ENCODE measurements around the gene CNOT6L. TPM values are rescaled to one million over a fixed set of nuclear protein-coding genes. Genes with fewer than 3 reads are reported as not detected.

Gene CNOT6L
- total RNA-seq, 2 donors from 2014 or later: 26.0 to 37.1 TPM

GRCh38 chr4:77734928-77735327 lies 84.2 kb downstream of the CNOT6L start:
- Histone ChIP-seq H3K27ac (ENCODE audit: low read depth, low read length) (no peak overlapping the region), H3K4me1 (ENCODE audit: control insufficient read depth, insufficient read depth, low read length) (no peaks in the 10 kb centered on the region), H3K4me3 (ENCODE audit: low read length) (no peak overlapping the region), H3K36me3 (ENCODE audit: control insufficient read depth, insufficient read depth, low read length) (no peaks in the 10 kb centered on the region), H3K27me3 (ENCODE audit: control insufficient read depth, insufficient read depth, low read length, poor library complexity, severe bottlenecking) (no peaks in the 10 kb centered on the region), H3K9ac (ENCODE audit: extremely low read depth, low read length, poor library complexity, severe bottlenecking) (no peak overlapping the region), H3K9me3 (ENCODE audit: control insufficient read depth, low read length) (no peaks in the 10 kb centered on the region)
- peak; percentile 50 for DNase-seq
- 82 to 83% methylated on average over 2 to 4 of the region's 4 CpGs for WGBS, 2 experiments (ENCODE audit: insufficient coverage in 1 of 2, insufficient read length in 1 of 2)
- TF ChIP-seq CTCF (conservative IDR thresholded peaks at IDR 0.05): peak; percentile 34
- Mint-ChIP-seq H3K36me3 (ENCODE audit: low read depth) (peaks cover 2% of the 10 kb centered on the region), H3K4me3 (no peak overlapping the region), H3K27ac (no peak overlapping the region), H3K27me3 (ENCODE audit: insufficient read depth) (no peaks in the 10 kb centered on the region), H3K4me1 (peaks cover 3% of the 10 kb centered on the region), H3K9me3 (no peaks in the 10 kb centered on the region)

- Histone ChIP-seq H3K9ac (ENCODE audit: extremely low read depth, low read length, poor library complexity, severe bottlenecking) (no peak overlapping the region), H3K4me1 (ENCODE audit: control insufficient read depth, insufficient read depth, low read length) (no peaks in the 10 kb centered on the region), H3K4me3 (ENCODE audit: low read length) (no peak overlapping the region), H3K9me3 (ENCODE audit: control insufficient read depth, low read length) (no peaks in the 10 kb centered on the region), H3K36me3 (ENCODE audit: control insufficient read depth, insufficient read depth, low read length) (peaks cover 4% of the 10 kb centered on the region), H3K27ac (ENCODE audit: low read depth, low read length) (no peak overlapping the region), H3K27me3 (ENCODE audit: control insufficient read depth, insufficient read depth, low read length, poor library complexity, severe bottlenecking) (no peaks in the 10 kb centered on the region)
- Mint-ChIP-seq H3K9me3 (no peaks in the 10 kb centered on the region), H3K27me3 (ENCODE audit: insufficient read depth) (no peaks in the 10 kb centered on the region), H3K4me1 (peaks cover 5% of the 10 kb centered on the region), H3K4me3 (no peak overlapping the region), H3K36me3 (ENCODE audit: low read depth) (peaks cover 8% of the 10 kb centered on the region), H3K27ac (no peak overlapping the region)
- WGBS, 2 experiments (ENCODE audit: insufficient coverage in 1 of 2, insufficient read length in 1 of 2): 96 to 100% methylated on average over 1 of the region's 1 CpG
- TF ChIP-seq CTCF (conservative IDR thresholded peaks at IDR 0.05): no peak
- no peak for DNase-seq
These were observed 87.5 kb downstream of the CNOT6L start for GRCh38 chr4:77731656-77732055.

GRCh38 chr4:77728420-77728819 lies 90.7 kb downstream of the CNOT6L start:
- Mint-ChIP-seq H3K36me3 (ENCODE audit: low read depth) (peaks cover 8% of the 10 kb centered on the region), H3K27me3 (ENCODE audit: insufficient read depth) (no peaks in the 10 kb centered on the region), H3K9me3 (no peaks in the 10 kb centered on the region), H3K4me1 (peaks cover 4% of the 10 kb centered on the region), H3K27ac (no peak overlapping the region), H3K4me3 (no peak overlapping the region)
- no peaks in the 10 kb centered on the region for H3K4me1 ChIP-seq (ENCODE audit: control insufficient read depth, insufficient read depth, low read length)
- no peaks in the 10 kb centered on the region for H3K9me3 ChIP-seq (ENCODE audit: control insufficient read depth, low read length)
- no peak overlapping the region for H3K27ac ChIP-seq (ENCODE audit: low read depth, low read length)
- DNase-seq: no peak
- H3K36me3 ChIP-seq (ENCODE audit: control insufficient read depth, insufficient read depth, low read length): peaks cover 7% of the 10 kb centered on the region
- TF ChIP-seq CTCF (conservative IDR thresholded peaks at IDR 0.05): peak; percentile 63
- no peaks in the 10 kb centered on the region for H3K27me3 ChIP-seq (ENCODE audit: control insufficient read depth, insufficient read depth, low read length, poor library complexity, severe bottlenecking)
- no peak overlapping the region for H3K9ac ChIP-seq (ENCODE audit: extremely low read depth, low read length, poor library complexity, severe bottlenecking)
- WGBS, 2 experiments (ENCODE audit: insufficient coverage in 1 of 2, insufficient read length in 1 of 2): 100% methylated on average over 1 of the region's 1 CpG; no CpG with 5 or more reads in 1 of the 2 experiments
- H3K4me3 ChIP-seq (ENCODE audit: low read length): no peak overlapping the region
